HEK293T (cell line): ENCODE measurements around the gene COQ10B.

Experiments
- SUZ12 ChIP-seq: fragments of 450-650 bp; IDR thresholded peaks from 2 replicates; pipeline ENCODE4 v1.6.1; 2016; ENCODE audit warnings: mild to moderate bottlenecking
- TARDBP ChIP-seq: fragments of 450-650 bp; IDR thresholded peaks from 2 replicates; pipeline ENCODE4 v1.6.1; 2016

GRCh38 chr2:197514754-197515153, 61.4 kb downstream of the COQ10B start:
- TF ChIP-seq SUZ12 (no peak), TARDBP (no peak)
